Head of caudate nucleus (tissue), 42 donors: ENCODE measurements around the gene GRK6.
"Not testable (repeated sequence)": the region's sequence is repeated elsewhere in the genome, so short reads cannot be mapped to it uniquely, and the experiment has no call there.

Experiments
- DNase-seq, 42 donors: peaks; one replicate each; pipeline versions ENCODE4 v3.0.0 to v3.0.0-alpha.2; 2020 to 2021; ENCODE audit warnings: mixed read lengths in 7 of 42
- intact Hi-C: fragments of 100-400 bp; cut with DNase I; formaldehyde crosslinking; loops from one replicate; pipeline ENCODE4 v1.15.0; 2022

GRK6 gene

DNA sequence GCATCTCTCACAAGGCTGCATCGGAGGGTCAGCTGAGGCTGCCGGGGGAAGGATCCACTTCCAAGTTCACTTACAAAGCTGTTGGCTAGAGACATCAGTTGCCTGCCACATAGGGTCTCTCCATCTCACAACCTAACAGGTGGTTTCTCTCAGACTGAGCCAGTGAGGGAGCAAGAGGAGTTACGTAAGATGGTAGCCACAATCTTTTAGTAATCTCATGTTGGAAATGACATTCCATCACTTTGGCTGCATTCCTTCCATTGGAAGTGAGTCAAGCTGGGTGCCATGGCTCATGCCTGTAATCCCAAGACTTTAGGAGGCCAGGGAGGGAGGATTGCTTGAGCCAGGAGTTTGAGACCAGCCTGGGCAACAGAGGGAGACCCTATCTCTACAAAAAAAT lies 7.4 kb upstream of the GRK6 start:
- intact Hi-C loops = no loop called here
- DNase-seq = no peak

DNA sequence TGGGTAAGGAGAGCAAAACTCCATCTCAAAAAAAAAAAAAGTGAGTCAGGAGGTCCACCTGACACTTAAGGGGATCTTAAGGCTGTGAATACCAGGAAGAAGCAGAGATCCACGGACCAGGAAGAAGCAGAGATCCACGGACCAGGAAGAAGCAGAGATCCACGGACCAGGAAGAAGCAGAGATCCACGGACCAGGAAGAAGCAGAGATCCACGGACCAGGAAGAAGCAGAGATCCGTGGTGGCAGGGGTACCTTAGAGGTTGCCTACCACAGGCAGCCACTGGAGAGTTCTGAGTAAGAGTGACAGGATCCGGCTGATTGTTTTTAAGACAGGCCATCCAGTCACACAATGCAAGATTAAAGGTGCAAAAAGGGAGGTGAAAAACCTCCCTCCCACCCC lies 6.0 kb upstream of the GRK6 start:
- intact Hi-C loops, DNase-seq: not testable (repeated sequence)

- no peak for DNase-seq
- intact Hi-C loops = no loop called here
Measured at GRCh38 chr5:177421062-177421798, 5.2 kb upstream of the GRK6 start.

DNA sequence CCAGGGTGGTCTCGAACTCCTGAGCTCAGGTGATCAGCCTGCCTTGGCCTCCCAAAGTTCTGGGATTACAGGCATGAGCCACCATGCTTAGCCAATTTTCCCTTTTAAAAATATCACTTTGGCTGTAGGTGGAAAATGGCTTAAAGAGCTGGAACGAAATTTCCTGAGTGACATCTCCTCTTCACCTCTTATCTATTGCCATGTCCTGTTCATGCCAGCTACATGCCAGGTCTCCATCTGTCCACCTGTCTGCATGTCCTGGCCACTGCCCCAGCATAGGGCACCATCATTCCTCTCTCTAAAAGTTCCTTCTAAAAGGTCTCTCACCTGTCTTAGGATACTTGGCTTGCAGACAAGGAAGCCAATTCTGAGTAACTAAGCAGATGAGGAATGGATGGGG lies 2.8 kb upstream of the GRK6 start:
- DNase-seq = no peak
- intact Hi-C loops = no loop called here

DNA sequence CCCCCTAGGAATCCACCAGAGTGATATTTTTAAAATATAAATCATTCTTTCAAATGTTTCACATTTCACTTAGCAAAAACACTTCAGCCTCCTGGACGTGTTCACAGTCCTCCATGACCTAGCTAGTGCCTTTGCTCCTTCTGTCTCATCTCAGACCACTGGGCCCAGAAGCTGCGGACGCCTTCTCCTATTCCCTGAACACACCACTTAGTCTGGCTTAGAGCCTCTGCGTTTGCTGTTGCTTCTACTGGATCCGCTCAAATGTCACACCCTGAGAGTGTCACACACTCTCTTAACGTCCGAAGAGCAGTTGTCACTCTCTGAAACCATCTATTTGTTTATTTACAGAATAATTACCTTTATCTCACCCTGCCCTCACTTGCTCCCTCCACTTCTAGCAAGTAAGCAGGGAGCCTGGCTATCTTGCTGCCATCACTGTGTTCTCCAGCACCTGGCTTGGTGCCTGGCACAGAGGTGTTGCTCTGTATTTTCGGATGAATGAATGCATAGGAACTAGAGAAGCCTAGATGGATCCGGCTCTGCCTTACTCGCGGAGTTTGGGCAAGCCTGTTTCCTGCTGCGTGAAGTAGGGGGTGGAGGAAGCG lies 1.2 kb upstream of the GRK6 start:
- intact Hi-C loops = loop anchor here (5.0 kb wide), 1 partner anchor 92 kb away; the partner anchor contains the start of gene DDX41
- DNase-seq = no peak

DNA sequence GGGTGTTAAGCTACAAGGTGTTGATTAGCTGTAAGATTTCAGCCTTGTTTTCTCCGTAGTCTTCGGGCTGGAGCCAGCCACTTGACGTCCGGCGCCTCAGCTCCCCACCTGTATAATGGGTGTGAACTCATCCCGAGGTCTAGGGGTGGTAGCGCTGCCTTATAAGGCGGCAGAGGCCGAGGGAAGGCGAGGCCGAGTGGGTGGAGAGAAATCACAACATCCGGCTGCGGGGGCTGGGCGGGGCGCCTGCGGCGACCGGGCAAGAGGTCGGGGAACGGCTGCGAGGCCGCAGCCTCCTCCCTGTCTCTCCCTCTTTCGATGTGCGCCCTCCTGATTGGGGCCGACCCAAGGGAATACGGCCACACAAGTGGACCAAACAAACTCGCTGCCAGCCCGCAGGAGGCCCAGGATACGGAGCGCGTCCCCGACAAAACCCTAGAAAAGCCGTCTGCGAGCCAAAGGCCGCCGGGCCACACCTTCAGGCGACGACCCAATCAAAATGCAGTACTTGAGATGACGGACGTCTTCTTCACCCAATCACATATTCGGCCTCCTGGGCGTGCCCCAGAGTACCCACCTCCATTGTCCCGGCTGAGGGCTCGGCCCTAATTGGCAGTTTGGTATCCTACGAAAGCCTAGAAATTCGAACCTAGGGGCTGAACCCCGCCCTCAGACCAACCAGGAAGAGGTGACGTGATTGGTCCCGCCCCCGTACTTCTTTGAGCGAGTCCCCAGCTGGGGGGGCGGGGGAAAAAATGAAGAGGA lies 493 bp upstream of the GRK6 start:
- DNase-seq = peak; percentile 98 to 100 (median 100)
- intact Hi-C loops = loop anchor here (2.0 to 5.0 kb wide), 2 partner anchors 27 to 91 kb away; partner anchors contain the start of gene DDX41

- intact Hi-C loops = loop anchor here (2.0 to 5.0 kb wide), 2 partner anchors 25 to 90 kb away; partner anchors contain the start of gene DDX41
Measured at GRCh38 chr5:177427211-177427822, 841 bp downstream of the GRK6 start.

DNA sequence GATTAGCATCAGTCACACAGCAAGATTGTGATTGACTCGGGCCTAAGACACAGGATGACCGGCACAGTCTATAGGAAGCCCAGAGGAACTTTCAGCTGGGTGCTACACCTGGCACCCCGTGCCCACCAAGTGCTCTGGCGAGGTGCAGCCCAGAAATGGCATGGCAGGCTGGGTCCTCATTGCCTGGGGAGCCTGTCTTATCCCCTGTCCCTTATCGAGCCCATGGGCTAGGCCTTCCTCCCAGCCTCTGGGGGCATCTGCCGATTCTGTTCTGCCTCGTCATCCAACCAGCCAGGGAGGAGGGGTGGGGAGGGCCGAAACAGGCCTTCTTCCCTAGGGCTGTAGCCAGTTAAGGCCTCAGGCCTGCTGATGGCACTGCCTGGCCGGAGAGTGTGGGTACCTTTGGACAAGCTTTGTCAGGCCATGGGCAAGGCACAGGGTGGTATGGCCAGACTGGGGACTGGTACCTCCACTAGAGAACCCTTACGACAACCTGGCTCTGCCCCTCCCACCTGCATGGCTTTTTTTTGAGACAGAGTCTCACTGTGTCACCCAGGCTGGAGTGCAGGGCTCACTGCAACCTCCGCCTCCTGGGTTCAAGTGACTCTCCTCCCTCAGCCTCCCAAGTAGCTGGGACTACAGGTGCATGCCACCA lies 1.6 kb downstream of the GRK6 start:
- intact Hi-C loops = loop anchor here (2.0 to 5.0 kb wide), 2 partner anchors 25 to 89 kb away; partner anchors contain the start of gene DDX41

More at GRCh38 chr5:177427211-177427822, 841 bp downstream of the GRK6 start:
- DNase-seq = no peak

GRCh38 chr5:177428574-177429217 lies 2.2 kb downstream of the GRK6 start:
- DNase-seq = no peak
- intact Hi-C loops = loop anchor here (5.0 kb wide), 1 partner anchor 89 kb away; the partner anchor contains the start of gene DDX41

More for the DNA sequence above, 1.6 kb downstream of the GRK6 start:
- DNase-seq = no peak

DNA sequence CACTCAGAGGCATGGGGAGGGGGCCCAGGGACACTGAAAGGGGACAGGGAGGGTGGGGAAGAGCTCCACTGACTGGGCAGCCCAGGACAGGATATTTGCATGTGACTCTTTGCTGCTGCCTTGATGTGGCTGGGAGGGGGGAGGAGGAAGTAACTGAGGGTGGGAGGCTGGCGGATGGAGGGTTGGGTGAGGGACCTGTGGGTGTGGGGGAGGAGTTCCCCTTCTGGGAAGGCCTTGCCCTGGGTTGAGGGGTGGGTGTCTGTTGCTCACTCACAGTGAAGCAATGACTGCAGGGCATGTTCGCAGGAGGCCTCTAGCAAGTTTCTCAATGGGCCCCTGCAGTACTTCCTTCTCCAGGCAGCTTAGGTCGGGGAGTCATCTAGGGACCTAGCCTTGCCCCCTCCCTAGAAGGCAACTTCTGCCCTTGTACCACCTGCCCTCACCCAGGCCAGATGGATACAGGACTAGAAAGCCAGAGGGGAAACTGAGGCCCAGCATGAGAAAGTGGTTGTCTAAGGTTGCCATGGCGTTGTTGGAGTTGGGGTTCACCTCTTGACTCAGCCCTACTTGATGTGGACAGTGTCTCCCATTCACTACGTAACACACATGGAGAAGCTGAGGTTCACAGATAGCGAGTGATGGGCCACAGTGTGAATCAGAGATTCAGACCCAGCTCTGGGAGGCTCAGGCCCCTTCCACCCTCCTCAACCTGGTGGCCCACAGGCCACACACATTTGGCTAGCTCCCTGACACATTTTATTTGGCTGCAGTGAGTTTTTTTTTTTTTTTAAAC lies 3.0 kb downstream of the GRK6 start:
- intact Hi-C loops = loop anchor here (5.0 kb wide), 1 partner anchor 88 kb away; the partner anchor contains the start of gene DDX41
- DNase-seq = peak in 28 of 42 donors; percentile 18 to 81 (median 50)

- DNase-seq = no peak
- intact Hi-C loops = no loop called here
Measured at GRCh38 chr5:177430140-177430951, 3.9 kb downstream of the GRK6 start.

DNA sequence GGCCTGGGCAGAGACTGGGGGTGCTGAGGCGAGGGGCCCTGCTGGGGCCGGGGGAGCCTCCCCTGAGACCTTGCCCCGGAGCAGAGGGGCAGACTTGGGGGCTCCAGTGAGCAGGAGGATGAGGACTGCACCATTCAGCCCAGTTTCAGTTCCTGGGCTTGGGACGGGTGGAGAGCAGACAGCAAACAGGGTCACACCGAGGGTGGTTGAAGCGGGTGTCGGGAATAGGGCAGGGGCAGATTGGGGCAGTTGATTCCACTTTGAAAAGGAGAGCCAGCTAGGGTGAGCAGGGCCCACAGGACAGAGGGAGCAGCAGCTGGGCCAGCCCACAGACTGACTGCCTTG lies 4.5 kb downstream of the GRK6 start:
- intact Hi-C loops = no loop called here
- no peak for DNase-seq

DNA sequence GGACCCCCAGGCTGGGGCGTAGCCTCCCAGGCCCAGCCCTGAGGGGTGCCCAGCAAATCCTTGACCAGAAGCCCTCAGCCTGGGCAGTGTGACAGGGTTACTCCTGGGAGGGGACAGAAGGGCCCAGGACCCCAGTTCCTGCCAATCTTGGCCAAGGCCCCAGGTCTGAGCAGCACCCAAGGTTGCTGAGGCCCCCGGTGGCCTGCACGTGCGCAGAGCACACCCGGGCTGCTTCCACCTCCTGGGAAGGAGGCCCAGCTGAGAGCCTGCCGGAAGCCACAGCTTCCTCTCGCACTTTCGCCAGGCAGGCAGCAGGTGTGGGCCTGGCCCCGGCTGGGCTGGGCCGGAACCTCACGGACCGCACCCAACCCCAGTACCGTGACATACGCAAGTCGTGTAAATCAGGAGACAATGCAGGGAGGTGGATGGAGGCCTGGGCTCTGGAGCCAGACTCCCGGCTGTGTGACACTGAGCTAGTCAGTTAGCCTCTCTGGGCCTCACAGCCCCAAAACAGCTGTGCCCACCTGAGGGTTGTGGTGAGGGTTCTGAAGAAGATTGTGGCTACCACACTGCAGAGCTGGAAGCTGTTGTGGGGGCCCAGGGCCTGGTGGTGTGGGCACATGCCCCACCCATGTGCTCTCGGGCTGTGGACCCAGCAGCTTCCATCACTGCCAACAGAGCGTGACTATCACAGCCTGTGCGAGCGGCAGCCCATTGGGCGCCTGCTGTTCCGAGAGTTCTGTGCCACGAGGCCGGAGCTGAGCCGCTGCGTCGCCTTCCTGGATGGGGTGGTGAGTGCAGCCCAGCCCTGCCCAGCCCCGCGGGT lies 5.1 kb downstream of the GRK6 start:
- intact Hi-C loops = no loop called here
- DNase-seq = peak in 2 of 42 donors; percentile 31 to 44

DNA sequence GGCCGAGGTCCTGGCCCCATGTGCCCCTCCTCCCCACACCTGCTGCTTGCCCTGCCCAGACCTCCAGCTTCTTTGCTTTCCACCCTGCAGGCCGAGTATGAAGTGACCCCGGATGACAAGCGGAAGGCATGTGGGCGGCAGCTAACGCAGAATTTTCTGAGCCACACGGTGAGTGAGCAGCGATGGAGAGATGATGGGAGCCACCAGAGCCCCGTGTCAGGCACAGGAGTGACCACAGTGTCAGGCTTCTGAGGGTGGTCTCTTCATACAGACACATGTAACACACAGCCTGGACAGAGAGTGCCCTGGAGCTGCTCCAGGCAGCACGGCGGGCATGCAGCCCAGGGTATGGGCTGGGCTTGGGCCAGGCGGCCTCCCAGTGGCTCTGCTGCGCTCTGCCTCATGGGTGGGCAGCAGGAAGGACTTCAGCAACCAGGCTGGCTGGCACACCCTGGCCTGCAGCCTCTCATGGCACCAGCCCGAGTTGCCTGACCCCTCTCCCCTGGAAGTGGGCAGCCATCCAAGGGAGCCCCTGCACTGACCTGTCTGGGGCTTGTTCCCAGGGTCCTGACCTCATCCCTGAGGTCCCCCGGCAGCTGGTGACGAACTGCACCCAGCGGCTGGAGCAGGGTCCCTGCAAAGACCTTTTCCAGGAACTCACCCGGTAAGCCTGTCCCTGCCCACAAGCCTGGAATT lies 5.8 kb downstream of the GRK6 start:
- DNase-seq = peak in 35 of 42 donors; percentile 40 to 80 (median 63)

More for the DNA sequence above, 5.8 kb downstream of the GRK6 start:
- intact Hi-C loops = no loop called here
